K562 (cell line): Measurements from ENCODE around the gene COQ3.

Experiments used
- ZFP36 ChIP-seq: fragments of 150-350 bp; IDR thresholded peaks from 2 replicates; pipeline ENCODE4 v1.6.1; 2018; ENCODE audit warnings: low read length, low read depth; ENCODE audit not compliant: partially characterized antibody
- ZNF639 ChIP-seq, 2 experiments: fragments of 200-800 bp in 1 of 2; sonication (Bioruptor generic) in 1 of 2; sonication (generic) in 1 of 2; formaldehyde crosslinking in 1 of 2; IDR thresholded peaks in 1 of 2; conservative IDR thresholded peaks in 1 of 2; 2 replicates each; pipeline versions ENCODE4 v1.5.0 to v1.6.1; 2016 to 2020; ENCODE audit warnings: missing compliant biosample characterization in 1 of 2, missing genetic modification characterization in 1 of 2, missing genetic modification reagents in 1 of 2

DNA sequence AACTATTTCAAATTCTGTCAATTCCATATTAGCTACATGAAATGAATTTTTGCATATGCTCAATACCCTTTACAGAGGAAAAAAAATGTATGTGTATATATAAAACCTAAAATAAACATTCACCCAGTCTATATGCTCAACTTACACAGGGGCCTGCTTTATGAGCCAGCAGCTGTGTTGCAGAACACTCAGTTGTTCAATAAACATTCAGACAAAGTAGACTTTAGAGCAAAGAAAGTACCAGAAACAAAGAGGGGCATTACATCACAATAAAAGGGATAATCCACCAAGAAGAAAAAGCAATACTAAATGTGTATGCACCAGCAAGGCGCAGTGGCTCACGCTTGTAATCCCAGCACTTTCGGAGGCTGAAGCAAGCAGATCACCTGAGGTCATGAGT, 9.5 kb downstream of the COQ3 start:
- TF ChIP-seq ZNF639 (CRISPR knock-in tag; conservative IDR thresholded peaks at IDR 0.05 in 1 of 2, IDR thresholded peaks at IDR 0.05 in 1 of 2) (no peak), ZFP36 (no peak)
